SIG-M5 treated with dmso at 0.1 percent for 504 hours (cell line): Measurements from ENCODE around the gene PHC2.

Source experiments
- DNase-seq: peaks from one replicate; lab custom pipeline; 2025; ENCODE audit not compliant: unreplicated experiment; lab: John Stamatoyannopoulos, UW

PHC2 gene

GRCh38 chr1:33354707-33355316 is 76.1 kb downstream of the PHC2 start:
- DNase-seq, result no peak

- DNase-seq, result no peak
Measured at GRCh38 chr1:33353531-33353930, 77.4 kb downstream of the PHC2 start.

- DNase-seq, result no peak
Measured at GRCh38 chr1:33351281-33351660, 79.6 kb downstream of the PHC2 start.

GRCh38 chr1:33350611-33351280 is 80.1 kb downstream of the PHC2 start:
- peak; percentile 37 for DNase-seq

- peak; percentile 48 for DNase-seq
Measured at GRCh38 chr1:33349778-33350610, 80.9 kb downstream of the PHC2 start.

GRCh38 chr1:33349081-33349759 is 81.7 kb downstream of the PHC2 start:
- DNase-seq, result peak; percentile 22

- DNase-seq, result no peak
Measured at GRCh38 chr1:33348676-33349080, 82.2 kb downstream of the PHC2 start.

GRCh38 chr1:33348194-33348593 is 82.7 kb downstream of the PHC2 start:
- DNase-seq, result no peak

GRCh38 chr1:33347650-33347992 is 83.3 kb downstream of the PHC2 start:
- DNase-seq, result no peak

GRCh38 chr1:33346927-33347649 is 83.8 kb downstream of the PHC2 start:
- peak; percentile 44 for DNase-seq

- DNase-seq, result no peak
Measured at GRCh38 chr1:33346533-33346926, 84.4 kb downstream of the PHC2 start.

GRCh38 chr1:33344896-33345560 is 85.9 kb downstream of the PHC2 start:
- no peak for DNase-seq

GRCh38 chr1:33343539-33343938 is 87.4 kb downstream of the PHC2 start:
- DNase-seq, result no peak

GRCh38 chr1:33342041-33342723 is 88.7 kb downstream of the PHC2 start:
- DNase-seq, result peak; percentile 2

- no peak for DNase-seq
Measured at GRCh38 chr1:33341190-33341589, 89.7 kb downstream of the PHC2 start.

GRCh38 chr1:33339413-33339812 is 91.5 kb downstream of the PHC2 start:
- DNase-seq, result no peak

GRCh38 chr1:33338440-33339211 is 92.3 kb downstream of the PHC2 start:
- peak; percentile 86 for DNase-seq

- DNase-seq, result no peak
Measured at GRCh38 chr1:33338048-33338439, 92.9 kb downstream of the PHC2 start.

GRCh38 chr1:33337441-33337840 is 93.5 kb downstream of the PHC2 start:
- no peak for DNase-seq
